Tibial nerve (tissue), 4 donors: ENCODE data around the gene WFIKKN1. TPM values are rescaled to one million over a fixed set of nuclear protein-coding genes. Genes with fewer than 3 reads are reported as not detected.

Experiments used
- DNase-seq, 2 donors: peaks; one replicate each; pipeline ENCODE4 v3.0.0-alpha.2; 2019; ENCODE audit warnings: low spot score in 2 of 2
- H3K27ac ChIP-seq, 4 donors: fragments of 200-600 bp; sonication (generic) in 3 of 4; one replicate each; pipeline ENCODE4 v1.5.1; 2017 to 2019; ENCODE audit warnings: mild to moderate bottlenecking in 1 of 4
- H3K27me3 ChIP-seq, 2 donors: fragments of 200-600 bp; sonication (generic) in 1 of 2; one replicate each; pipeline versions ENCODE4 v1.5.1 to v1.6.0; 2017 to 2019
- H3K36me3 ChIP-seq, 3 donors: fragments of 200-600 bp; sonication (generic); one replicate each; pipeline ENCODE4 v1.5.1; 2018 to 2019
- H3K4me1 ChIP-seq, 4 donors: fragments of 200-600 bp; sonication (generic) in 3 of 4; one replicate each; pipeline ENCODE4 v1.5.1; 2017 to 2019
- H3K4me3 ChIP-seq, 4 donors: fragments of 200-600 bp; sonication (generic) in 3 of 4; one replicate each; pipeline ENCODE4 v1.5.1; 2017 to 2019; ENCODE audit warnings: mild to moderate bottlenecking in 1 of 4, moderate library complexity in 1 of 4
- H3K9me3 ChIP-seq, 4 donors: fragments of 200-600 bp; sonication (generic) in 3 of 4; one replicate each; pipeline ENCODE4 v1.5.1; 2017 to 2019
- EP300 ChIP-seq, 2 donors: sonication (generic); formaldehyde crosslinking; IDR thresholded peaks; one replicate each; pipeline ENCODE4 v1.6.1; 2017; ENCODE audit warnings: antibody characterized with exemption in 2 of 2, mild to moderate bottlenecking in 1 of 2
- POLR2A ChIP-seq, 2 donors: fragments of 450-650 bp; IDR thresholded peaks; one replicate each; pipeline ENCODE4 v1.6.1; 2017; ENCODE audit warnings: antibody characterized with exemption in 2 of 2, mild to moderate bottlenecking in 2 of 2, moderate library complexity in 2 of 2
- WGBS, 2 donors: methylation state at CpG; one replicate each; pipeline ENCODE4 v1.1.5; 2018; 5-methylcytosine and 5-hydroxymethylcytosine counted together
- total RNA-seq, 4 donors: library from RNA; depleted of rRNA; stranded (reverse); fragments of >200 nt; gene quantifications; one replicate each; pipeline ENCODE4 v1.1.0, GENCODE V29; 2016
- TF ChIP-seq, protein P1 (sequence below), 5 experiments: fragments of 200-600 bp in 3 of 5; fragments of 450-650 bp in 2 of 5; sonication (generic) in 3 of 5; IDR thresholded peaks; one replicate each; pipeline ENCODE4 v1.5.1; 2016 to 2019; ENCODE audit warnings: antibody characterized with exemption in 5 of 5, mild to moderate bottlenecking in 3 of 5, moderate library complexity in 2 of 5

Gene WFIKKN1
- total RNA-seq, 4 donors from 2014 or later, result 0.66 to 3.9 (median 1.8) TPM

GRCh38 chr16:641326-642188, 10.8 kb downstream of the WFIKKN1 start, which contains the start of gene MCRIP2:
MCRIP2 (plus strand) TSS chr16:641828; CDS start chr16:641992, 164 bp downstream.
- H3K27me3 ChIP-seq, result no peaks in the 10 kb centered on the region
- no peaks in the 10 kb centered on the region for H3K9me3 ChIP-seq
- 1 to 2% methylated on average over 8 to 37 of the region's 81 CpGs for WGBS, 2 donors
- peak within 1 kb of the TSS; percentile 77 to 87 (median 86) for H3K27ac ChIP-seq
- peaks cover 0 to 52% (median 25%) of the 10 kb centered on the region in 4 donors for H3K4me1 ChIP-seq
- DNase-seq, result peak; percentile 59 to 70
- TF ChIP-seq EP300 (IDR thresholded peaks at IDR 0.05) (peak in 1 of 2 donors; percentile 41), POLR2A (IDR thresholded peaks at IDR 0.05) (peak in 1 of 2 donors; percentile 36)
- TF ChIP-seq, protein P1, sequence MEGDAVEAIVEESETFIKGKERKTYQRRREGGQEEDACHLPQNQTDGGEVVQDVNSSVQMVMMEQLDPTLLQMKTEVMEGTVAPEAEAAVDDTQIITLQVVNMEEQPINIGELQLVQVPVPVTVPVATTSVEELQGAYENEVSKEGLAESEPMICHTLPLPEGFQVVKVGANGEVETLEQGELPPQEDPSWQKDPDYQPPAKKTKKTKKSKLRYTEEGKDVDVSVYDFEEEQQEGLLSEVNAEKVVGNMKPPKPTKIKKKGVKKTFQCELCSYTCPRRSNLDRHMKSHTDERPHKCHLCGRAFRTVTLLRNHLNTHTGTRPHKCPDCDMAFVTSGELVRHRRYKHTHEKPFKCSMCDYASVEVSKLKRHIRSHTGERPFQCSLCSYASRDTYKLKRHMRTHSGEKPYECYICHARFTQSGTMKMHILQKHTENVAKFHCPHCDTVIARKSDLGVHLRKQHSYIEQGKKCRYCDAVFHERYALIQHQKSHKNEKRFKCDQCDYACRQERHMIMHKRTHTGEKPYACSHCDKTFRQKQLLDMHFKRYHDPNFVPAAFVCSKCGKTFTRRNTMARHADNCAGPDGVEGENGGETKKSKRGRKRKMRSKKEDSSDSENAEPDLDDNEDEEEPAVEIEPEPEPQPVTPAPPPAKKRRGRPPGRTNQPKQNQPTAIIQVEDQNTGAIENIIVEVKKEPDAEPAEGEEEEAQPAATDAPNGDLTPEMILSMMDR (IDR thresholded peaks at IDR 0.05), result peak in 1 of 5 experiments; percentile 4
- H3K36me3 ChIP-seq, result peaks cover 0 to 2% (median 0%) of the 10 kb centered on the region in 3 donors
- peak within 1 kb of the TSS; percentile 58 to 91 (median 80) for H3K4me3 ChIP-seq

- Histone ChIP-seq H3K4me3 (peak overlapping the region; percentile 58 to 91 (median 80)), H3K9me3 (no peaks in the 10 kb centered on the region), H3K4me1 (peaks cover 0 to 58% (median 28%) of the 10 kb centered on the region in 4 donors), H3K27me3 (no peaks in the 10 kb centered on the region), H3K36me3 (peaks cover 0 to 6% (median 0%) of the 10 kb centered on the region in 3 donors), H3K27ac (peak overlapping the region; percentile 77 to 86 (median 82))
- no peak for DNase-seq
- TF ChIP-seq, protein P1 (IDR thresholded peaks at IDR 0.05), result no peak
- TF ChIP-seq EP300 (IDR thresholded peaks at IDR 0.05), result no peak
- TF ChIP-seq POLR2A (IDR thresholded peaks at IDR 0.05), result no peak
- 12 to 21% methylated on average over 16 to 19 of the region's 72 CpGs for WGBS, 2 donors
Observed at GRCh38 chr16:642189-643049, 11.6 kb downstream of the WFIKKN1 start.

DNA sequence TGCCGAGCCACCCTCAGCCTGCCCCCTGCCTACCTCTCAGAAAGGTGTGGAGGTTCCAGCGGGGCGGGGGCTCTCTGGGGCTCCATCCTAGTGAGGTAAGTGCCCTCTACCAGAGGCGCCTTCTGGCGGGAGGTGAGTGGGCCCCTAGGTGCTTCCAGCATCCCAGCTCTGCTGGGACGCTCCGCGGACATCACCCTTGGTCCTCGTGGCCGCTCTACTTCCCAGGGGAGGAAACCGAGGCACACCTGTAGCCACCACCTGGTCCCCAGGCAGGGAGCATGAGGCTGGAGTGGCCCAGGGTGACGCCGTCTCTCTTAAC, 12.2 kb downstream of the WFIKKN1 start:
- Histone ChIP-seq H3K27me3 (no peaks in the 10 kb centered on the region), H3K9me3 (no peaks in the 10 kb centered on the region), H3K27ac (peak overlapping the region in 3 of 4 donors; percentile 80 to 86 (median 85)), H3K4me3 (peak overlapping the region in 3 of 4 donors; percentile 58 to 89 (median 71)), H3K4me1 (peaks cover 0 to 58% (median 24%) of the 10 kb centered on the region in 4 donors), H3K36me3 (peaks cover 0 to 6% (median 0%) of the 10 kb centered on the region in 3 donors)
- TF ChIP-seq POLR2A (IDR thresholded peaks at IDR 0.05) (no peak), EP300 (IDR thresholded peaks at IDR 0.05) (no peak)
- TF ChIP-seq, protein P1 (IDR thresholded peaks at IDR 0.05), result no peak
- 85 to 88% methylated on average over 4 to 10 of the region's 13 CpGs for WGBS, 2 donors
- no peak for DNase-seq

DNA sequence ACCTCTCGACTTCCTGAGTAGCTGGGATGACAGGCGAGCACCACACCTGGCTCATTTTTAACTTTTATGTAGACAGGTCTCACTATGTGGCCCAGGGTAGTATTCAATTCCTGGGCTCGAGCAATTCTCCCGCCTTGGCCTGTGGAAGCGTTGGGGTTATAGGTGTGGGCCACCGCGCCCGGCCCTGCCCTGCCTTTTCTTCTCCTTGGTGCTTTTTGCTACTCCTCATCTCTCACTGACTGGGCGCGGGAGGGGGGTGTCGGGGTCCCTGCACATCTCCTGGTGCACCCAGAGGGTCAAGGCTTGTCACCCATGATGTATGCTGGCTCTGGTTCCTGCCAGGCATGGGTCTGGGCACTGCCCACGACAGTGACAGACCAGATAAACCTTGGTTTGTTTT, 13.8 kb downstream of the WFIKKN1 start:
- WGBS, 2 donors, result 91 to 94% methylated on average over 12 of the region's 12 CpGs
- no peak overlapping the region for H3K4me3 ChIP-seq

More for the DNA sequence above, 13.8 kb downstream of the WFIKKN1 start:
- no peak for TF ChIP-seq EP300 (IDR thresholded peaks at IDR 0.05)
- no peak for TF ChIP-seq POLR2A (IDR thresholded peaks at IDR 0.05)
- H3K27ac ChIP-seq, result peak overlapping the region in 1 of 4 donors; percentile 91
- DNase-seq, result no peak
- peaks cover 0 to 6% (median 0%) of the 10 kb centered on the region in 3 donors for H3K36me3 ChIP-seq
- H3K27me3 ChIP-seq, result no peaks in the 10 kb centered on the region
- H3K4me1 ChIP-seq, result peaks cover 0 to 63% (median 25%) of the 10 kb centered on the region in 4 donors
- no peaks in the 10 kb centered on the region for H3K9me3 ChIP-seq
